ENCODE results near the gene DLG2. TPM values are rescaled to one million over a fixed set of nuclear protein-coding genes. Genes with fewer than 3 reads are reported as not detected.

Gene DLG2
- total RNA-seq, 1 experiment from 2014 or later: 1.8 TPM

GRCh38 chr11:84775503-84775902, 851.6 kb downstream of the DLG2 start:
- DNase-seq: no peak
- H3K36me3 ChIP-seq (replicated peaks; ENCODE audit: control insufficient read depth, insufficient read depth, low read length): no peaks in the 10 kb centered on the region
- H3K4me3 ChIP-seq (ENCODE audit: insufficient read depth, low read depth, low read length): no peak overlapping the region
- H3K27me3 ChIP-seq (ENCODE audit: control insufficient read depth, insufficient read depth, low read length): no peaks in the 10 kb centered on the region

GRCh38 chr11:84763931-84764330, 863.2 kb downstream of the DLG2 start:
- H3K27me3 ChIP-seq (ENCODE audit: control insufficient read depth, insufficient read depth, low read length): no peaks in the 10 kb centered on the region
- H3K36me3 ChIP-seq (replicated peaks; ENCODE audit: control insufficient read depth, insufficient read depth, low read length): no peaks in the 10 kb centered on the region
- H3K4me3 ChIP-seq (ENCODE audit: insufficient read depth, low read depth, low read length): no peak overlapping the region
- no peak for DNase-seq

- no peak overlapping the region for H3K4me3 ChIP-seq (ENCODE audit: insufficient read depth, low read depth, low read length)
- H3K27me3 ChIP-seq (ENCODE audit: control insufficient read depth, insufficient read depth, low read length): no peaks in the 10 kb centered on the region
- H3K36me3 ChIP-seq (replicated peaks; ENCODE audit: control insufficient read depth, insufficient read depth, low read length): no peaks in the 10 kb centered on the region
- no peak for DNase-seq
Measured at GRCh38 chr11:84757711-84758110, 869.4 kb downstream of the DLG2 start.

GRCh38 chr11:84751371-84751770, 875.8 kb downstream of the DLG2 start:
- no peak for DNase-seq
- Histone ChIP-seq H3K27me3 (ENCODE audit: control insufficient read depth, insufficient read depth, low read length) (no peaks in the 10 kb centered on the region), H3K4me3 (ENCODE audit: insufficient read depth, low read depth, low read length) (no peak overlapping the region), H3K36me3 (replicated peaks; ENCODE audit: control insufficient read depth, insufficient read depth, low read length) (no peaks in the 10 kb centered on the region)

- DNase-seq: no peak
- H3K36me3 ChIP-seq (replicated peaks; ENCODE audit: control insufficient read depth, insufficient read depth, low read length): no peaks in the 10 kb centered on the region
- H3K27me3 ChIP-seq (ENCODE audit: control insufficient read depth, insufficient read depth, low read length): no peaks in the 10 kb centered on the region
- no peak overlapping the region for H3K4me3 ChIP-seq (ENCODE audit: insufficient read depth, low read depth, low read length)
Measured at GRCh38 chr11:84747871-84748270, 879.3 kb downstream of the DLG2 start.

- Histone ChIP-seq H3K4me3 (ENCODE audit: insufficient read depth, low read depth, low read length) (no peak overlapping the region), H3K36me3 (replicated peaks; ENCODE audit: control insufficient read depth, insufficient read depth, low read length) (no peaks in the 10 kb centered on the region), H3K27me3 (ENCODE audit: control insufficient read depth, insufficient read depth, low read length) (no peaks in the 10 kb centered on the region)
- DNase-seq: peak; percentile 17
Measured at GRCh38 chr11:84740050-84740449, 887.1 kb downstream of the DLG2 start.

- Histone ChIP-seq H3K36me3 (replicated peaks; ENCODE audit: control insufficient read depth, insufficient read depth, low read length) (no peaks in the 10 kb centered on the region), H3K27me3 (ENCODE audit: control insufficient read depth, insufficient read depth, low read length) (peaks cover 2% of the 10 kb centered on the region; the same call in 1 of the 2 replicates)
Measured at GRCh38 chr11:84724256-84724655, 902.9 kb downstream of the DLG2 start.

GRCh38 chr11:84722583-84723108, 904.5 kb downstream of the DLG2 start:
- DNase-seq: peak; percentile 26
- no peaks in the 10 kb centered on the region for H3K36me3 ChIP-seq (replicated peaks; ENCODE audit: control insufficient read depth, insufficient read depth, low read length)
- no peak overlapping the region for H3K4me3 ChIP-seq (ENCODE audit: insufficient read depth, low read depth, low read length)
- peaks cover 4% of the 10 kb centered on the region; the same call in 1 of the 2 replicates for H3K27me3 ChIP-seq (ENCODE audit: control insufficient read depth, insufficient read depth, low read length)

More at GRCh38 chr11:84724256-84724655, 902.9 kb downstream of the DLG2 start:
- H3K4me3 ChIP-seq (ENCODE audit: insufficient read depth, low read depth, low read length): no peak overlapping the region
- no peak for DNase-seq

GRCh38 chr11:84721561-84721961, 905.6 kb downstream of the DLG2 start:
- Histone ChIP-seq H3K27me3 (ENCODE audit: control insufficient read depth, insufficient read depth, low read length) (peaks cover 4% of the 10 kb centered on the region; the same call in 1 of the 2 replicates), H3K4me3 (ENCODE audit: insufficient read depth, low read depth, low read length) (no peak overlapping the region; the same call in 1 of the 2 replicates), H3K36me3 (replicated peaks; ENCODE audit: control insufficient read depth, insufficient read depth, low read length) (no peaks in the 10 kb centered on the region)
- no peak for DNase-seq

- H3K36me3 ChIP-seq (replicated peaks; ENCODE audit: control insufficient read depth, insufficient read depth, low read length): no peaks in the 10 kb centered on the region
- peaks cover 4% of the 10 kb centered on the region; the same call in 1 of the 2 replicates for H3K27me3 ChIP-seq (ENCODE audit: control insufficient read depth, insufficient read depth, low read length)
- DNase-seq: peak; percentile 57
- H3K4me3 ChIP-seq (ENCODE audit: insufficient read depth, low read depth, low read length): peak overlapping the region; percentile 67
Measured at GRCh38 chr11:84720706-84721402, 906.3 kb downstream of the DLG2 start.

- no peaks in the 10 kb centered on the region for H3K36me3 ChIP-seq (replicated peaks; ENCODE audit: control insufficient read depth, insufficient read depth, low read length)
- peak overlapping the region; percentile 67 for H3K4me3 ChIP-seq (ENCODE audit: insufficient read depth, low read depth, low read length)
- peak; percentile 55 for DNase-seq
- H3K27me3 ChIP-seq (ENCODE audit: control insufficient read depth, insufficient read depth, low read length): peaks cover 4% of the 10 kb centered on the region; the same call in 1 of the 2 replicates
Measured at GRCh38 chr11:84719935-84720577, 907.1 kb downstream of the DLG2 start.

GRCh38 chr11:84714316-84714780, 912.8 kb downstream of the DLG2 start:
- peaks cover 3% of the 10 kb centered on the region; the same call in 1 of the 2 replicates for H3K27me3 ChIP-seq (ENCODE audit: control insufficient read depth, insufficient read depth, low read length)
- peak; percentile 52 for DNase-seq
- H3K4me3 ChIP-seq (ENCODE audit: insufficient read depth, low read depth, low read length): no peak overlapping the region
- H3K36me3 ChIP-seq (replicated peaks; ENCODE audit: control insufficient read depth, insufficient read depth, low read length): no peaks in the 10 kb centered on the region

- Histone ChIP-seq H3K27me3 (ENCODE audit: control insufficient read depth, insufficient read depth, low read length) (no peaks in the 10 kb centered on the region), H3K36me3 (replicated peaks; ENCODE audit: control insufficient read depth, insufficient read depth, low read length) (no peaks in the 10 kb centered on the region), H3K4me3 (ENCODE audit: insufficient read depth, low read depth, low read length) (no peak overlapping the region)
- peak; percentile 17 for DNase-seq
Measured at GRCh38 chr11:84691830-84692229, 935.3 kb downstream of the DLG2 start.

- DNase-seq: no peak
- Histone ChIP-seq H3K36me3 (replicated peaks; ENCODE audit: control insufficient read depth, insufficient read depth, low read length) (no peaks in the 10 kb centered on the region), H3K27me3 (ENCODE audit: control insufficient read depth, insufficient read depth, low read length) (no peaks in the 10 kb centered on the region), H3K4me3 (ENCODE audit: insufficient read depth, low read depth, low read length) (no peak overlapping the region)
Measured at GRCh38 chr11:84687433-84687832, 939.7 kb downstream of the DLG2 start.

GRCh38 chr11:84686716-84687115, 940.4 kb downstream of the DLG2 start:
- Histone ChIP-seq H3K27me3 (ENCODE audit: control insufficient read depth, insufficient read depth, low read length) (no peaks in the 10 kb centered on the region), H3K36me3 (replicated peaks; ENCODE audit: control insufficient read depth, insufficient read depth, low read length) (no peaks in the 10 kb centered on the region), H3K4me3 (ENCODE audit: insufficient read depth, low read depth, low read length) (no peak overlapping the region)
- DNase-seq: no peak

Data from H7 (cell line).